HUES6 (cell line): ENCODE data around the gene TCF23.
"Not testable (repeated sequence)": the region's sequence is repeated elsewhere in the genome, so short reads cannot be mapped to it uniquely, and the experiment has no call there.

Experiments
- H3K27ac ChIP-seq: 2 replicates; pipeline ENCODE4 v1.7.0; 2013; ENCODE audit warnings: low read depth, mild to moderate bottlenecking, low read length, inconsistent platforms
- H3K27me3 ChIP-seq: 2 replicates; pipeline ENCODE4 v1.6.1; 2013; ENCODE audit warnings: low read length; ENCODE audit not compliant: control insufficient read depth, insufficient read depth
- H3K36me3 ChIP-seq: 2 replicates; pipeline ENCODE4 v1.6.1; 2013; ENCODE audit warnings: low read length; ENCODE audit not compliant: control insufficient read depth, insufficient read depth
- H3K4me1 ChIP-seq: 2 replicates; pipeline ENCODE4 v1.6.1; 2013; ENCODE audit warnings: low read length; ENCODE audit not compliant: control insufficient read depth, insufficient read depth
- H3K4me3 ChIP-seq: 2 replicates; pipeline ENCODE4 v1.5.1; 2013; ENCODE audit warnings: low read depth, low read length
- H3K9ac ChIP-seq: one replicate; pipeline ENCODE4 v1.6.1; 2013; ENCODE audit warnings: mild to moderate bottlenecking, low read length
- H3K9me3 ChIP-seq: 2 replicates; pipeline ENCODE4 v1.6.1; 2013; ENCODE audit warnings: low read depth, low read length; ENCODE audit not compliant: control insufficient read depth, insufficient read depth

The TCF23 gene

GRCh38 chr2:27148801-27149439 lies at the start of gene TCF23:
TSS of gene TCF23 (plus strand) at chr2:27149004. CDS start at chr2:27149134, 130 bp downstream.
- no peaks in the 10 kb centered on the region for H3K9me3 ChIP-seq
- H3K9ac ChIP-seq = no peak within 1 kb of the TSS
- no peaks in the 10 kb centered on the region for H3K36me3 ChIP-seq
- H3K4me3 ChIP-seq = no peak within 1 kb of the TSS
- H3K4me1 ChIP-seq = no peaks in the 10 kb centered on the region
- no peaks in the 10 kb centered on the region for H3K27me3 ChIP-seq
- no peak within 1 kb of the TSS for H3K27ac ChIP-seq

- Histone ChIP-seq H3K27ac (no peak overlapping the region), H3K27me3 (no peaks in the 10 kb centered on the region), H3K4me3 (no peak overlapping the region), H3K4me1 (peaks cover 7% of the 10 kb centered on the region), H3K9me3 (no peaks in the 10 kb centered on the region), H3K36me3 (no peaks in the 10 kb centered on the region), H3K9ac (no peak overlapping the region)
Measured at GRCh38 chr2:27099334-27099955, 49.4 kb upstream of the TCF23 start.

- Histone ChIP-seq H3K27ac (no peak overlapping the region), H3K4me3 (no peak overlapping the region), H3K36me3 (no peaks in the 10 kb centered on the region), H3K27me3 (no peaks in the 10 kb centered on the region), H3K9me3 (no peaks in the 10 kb centered on the region), H3K4me1 (peaks cover 7% of the 10 kb centered on the region), H3K9ac (no peak overlapping the region)
Measured at GRCh38 chr2:27100036-27100435, 48.8 kb upstream of the TCF23 start.

GRCh38 chr2:27102329-27102728 lies 46.5 kb upstream of the TCF23 start:
- Histone ChIP-seq H3K27ac (no peak overlapping the region), H3K9ac (no peak overlapping the region), H3K27me3 (no peaks in the 10 kb centered on the region), H3K9me3 (no peaks in the 10 kb centered on the region), H3K4me3 (no peak overlapping the region), H3K36me3 (no peaks in the 10 kb centered on the region), H3K4me1 (no peaks in the 10 kb centered on the region)

GRCh38 chr2:27105981-27106380 lies 42.8 kb upstream of the TCF23 start:
- H3K27me3 ChIP-seq = no peaks in the 10 kb centered on the region
- H3K4me3 ChIP-seq = no peak overlapping the region
- H3K9me3 ChIP-seq = no peaks in the 10 kb centered on the region
- no peaks in the 10 kb centered on the region for H3K36me3 ChIP-seq
- no peak overlapping the region for H3K27ac ChIP-seq
- no peaks in the 10 kb centered on the region for H3K4me1 ChIP-seq
- H3K9ac ChIP-seq = no peak overlapping the region

GRCh38 chr2:27108221-27108620 lies 40.6 kb upstream of the TCF23 start:
- Histone ChIP-seq H3K4me3 (no peak overlapping the region), H3K36me3 (no peaks in the 10 kb centered on the region), H3K27ac (no peak overlapping the region), H3K9ac (no peak overlapping the region), H3K9me3 (no peaks in the 10 kb centered on the region), H3K4me1 (no peaks in the 10 kb centered on the region), H3K27me3 (no peaks in the 10 kb centered on the region)

- H3K4me3 ChIP-seq = no peak overlapping the region
- H3K9ac ChIP-seq = no peak overlapping the region
- H3K9me3 ChIP-seq = no peaks in the 10 kb centered on the region
- no peak overlapping the region for H3K27ac ChIP-seq
- no peaks in the 10 kb centered on the region for H3K27me3 ChIP-seq
- no peaks in the 10 kb centered on the region for H3K4me1 ChIP-seq
- H3K36me3 ChIP-seq = no peaks in the 10 kb centered on the region
Measured at GRCh38 chr2:27109083-27109482, 39.7 kb upstream of the TCF23 start.

- not testable (repeated sequence) for H3K27me3 ChIP-seq, H3K4me3 ChIP-seq, H3K27ac ChIP-seq, H3K9me3 ChIP-seq, H3K9ac ChIP-seq, H3K4me1 ChIP-seq, H3K36me3 ChIP-seq
Measured at GRCh38 chr2:27110603-27111352, 38.0 kb upstream of the TCF23 start.

- not testable (repeated sequence) for H3K27ac ChIP-seq, H3K9ac ChIP-seq, H3K4me1 ChIP-seq, H3K36me3 ChIP-seq, H3K27me3 ChIP-seq, H3K9me3 ChIP-seq, H3K4me3 ChIP-seq
Measured at GRCh38 chr2:27111392-27112078, 37.3 kb upstream of the TCF23 start.

GRCh38 chr2:27115519-27115918 lies 33.3 kb upstream of the TCF23 start:
- no peak overlapping the region for H3K4me3 ChIP-seq

More at GRCh38 chr2:27115519-27115918, 33.3 kb upstream of the TCF23 start:
- Histone ChIP-seq H3K27ac (no peak overlapping the region), H3K4me1 (peaks cover 8% of the 10 kb centered on the region), H3K27me3 (peaks cover 38% of the 10 kb centered on the region), H3K9me3 (no peaks in the 10 kb centered on the region), H3K36me3 (no peaks in the 10 kb centered on the region), H3K9ac (no peak overlapping the region)
